GM20000 (cell line): Measurements from ENCODE around the gene ZDHHC1.

ENCODE experiments used
- DNase-seq: peaks from one replicate; pipeline ENCODE4 v3.0.0; 2012; ENCODE audit warnings: low spot score
- CTCF ChIP-seq: IDR thresholded peaks from 2 replicates; pipeline ENCODE4 v1.5.1; 2012; ENCODE audit warnings: mild to moderate bottlenecking, control low read depth; ENCODE audit errors: extremely low read depth, missing control alignments

ZDHHC1 gene

DNA sequence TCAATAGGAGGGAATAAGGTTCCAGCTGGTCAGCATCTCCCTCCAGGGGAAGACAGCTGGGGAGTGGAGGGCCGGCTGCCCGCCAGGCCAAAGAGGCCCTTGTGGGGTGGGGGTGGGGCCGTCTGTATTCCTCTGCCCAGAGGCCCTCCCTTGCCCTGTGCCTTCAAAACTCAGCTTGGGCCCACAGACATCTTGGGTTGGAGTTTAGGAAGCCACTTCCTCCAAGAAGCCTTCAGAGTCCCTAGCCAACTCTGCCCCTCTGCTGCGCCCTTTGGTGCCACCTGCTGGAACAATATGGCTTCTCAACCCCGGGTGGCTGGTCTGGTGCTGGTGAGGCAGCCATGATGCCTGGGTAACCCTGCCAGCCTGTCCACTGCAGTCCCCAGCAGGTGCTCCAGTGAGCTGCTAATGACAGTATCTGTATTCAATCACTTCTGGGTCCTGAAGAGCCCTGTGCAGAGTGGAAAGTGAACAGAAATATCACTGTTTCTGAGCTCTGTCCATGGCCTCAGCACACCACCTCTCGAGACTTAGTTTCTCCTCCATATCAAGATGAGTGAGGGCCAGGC, 31.3 kb upstream of the ZDHHC1 start:
- peak; percentile 78 for DNase-seq
- TF ChIP-seq CTCF: peak; percentile 57

DNA sequence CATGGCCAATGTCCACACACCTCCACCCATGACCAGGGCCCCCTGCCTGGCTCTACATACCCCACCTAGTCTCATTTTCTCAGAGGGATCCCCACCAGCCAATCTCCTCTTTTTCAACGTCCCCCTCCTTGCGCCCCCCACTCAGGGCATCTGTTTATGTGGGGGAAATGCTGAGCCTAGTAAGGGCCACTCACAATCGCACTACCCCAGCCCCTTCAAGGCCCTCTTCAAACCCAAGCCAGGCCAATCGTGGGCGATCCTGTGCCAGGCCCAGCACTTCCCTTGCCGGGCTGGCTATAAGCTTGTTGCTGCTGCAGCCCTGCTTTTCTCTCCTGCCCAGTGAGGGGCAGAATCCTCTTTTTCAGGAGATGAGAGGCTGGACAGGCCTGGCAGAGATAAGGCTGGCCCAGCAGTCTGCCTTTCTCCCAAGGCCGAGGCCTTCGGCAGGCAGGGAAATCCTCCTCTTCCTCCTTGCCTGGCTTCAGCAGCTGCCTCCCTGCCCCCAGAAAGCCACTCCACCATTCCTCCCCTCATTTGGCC, 30.8 kb upstream of the ZDHHC1 start:
- no peak for DNase-seq
- TF ChIP-seq CTCF: no peak

DNA sequence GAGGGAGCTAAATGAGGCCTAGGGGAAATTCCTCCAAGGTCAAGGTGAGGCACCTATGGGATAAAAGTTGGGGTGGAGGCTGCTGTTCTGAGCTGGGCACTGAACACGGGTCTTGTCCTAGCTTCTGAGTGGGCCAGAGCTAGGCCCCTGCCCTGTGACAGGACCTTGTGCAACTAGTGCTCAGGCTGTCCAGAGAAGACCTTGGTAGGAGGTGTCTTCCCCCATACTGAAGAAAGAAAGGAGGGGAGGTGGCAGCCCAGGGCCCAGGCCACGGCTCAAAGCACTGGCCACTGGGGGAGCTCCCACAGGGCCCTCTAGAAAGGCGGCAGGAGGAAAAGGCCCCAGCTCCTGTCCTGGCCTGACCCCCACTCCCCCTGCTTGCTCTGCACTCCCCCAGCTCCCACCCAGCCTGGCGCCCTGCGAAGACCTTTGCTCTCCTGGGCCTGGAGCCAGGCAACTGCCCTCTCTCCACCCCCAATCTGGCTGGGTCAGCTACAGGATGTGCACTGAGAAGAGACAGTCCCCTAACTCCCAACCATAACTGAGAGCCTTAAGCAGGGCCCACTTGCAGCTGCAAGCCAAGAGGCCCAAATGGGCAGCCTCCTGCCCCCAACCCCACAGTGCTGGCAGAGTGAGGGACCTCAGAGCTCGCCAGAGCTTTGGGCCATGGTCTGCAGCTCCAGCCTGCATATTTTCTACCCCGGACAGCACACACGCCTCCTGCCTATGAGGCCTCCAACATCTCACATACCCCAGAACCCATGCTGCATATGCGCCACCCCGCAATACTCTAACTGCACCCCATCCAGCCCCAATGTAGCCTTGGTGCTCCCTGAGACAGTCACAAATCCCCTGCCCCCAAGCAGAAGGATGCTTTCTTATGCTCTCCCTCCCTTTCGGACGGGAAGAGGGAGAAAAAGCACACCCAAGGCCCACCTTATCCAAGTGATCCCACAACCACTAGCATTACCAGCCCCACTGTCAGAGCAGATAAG, 29.9 kb upstream of the ZDHHC1 start:
- DNase-seq: no peak
- TF ChIP-seq CTCF: no peak

GRCh38 chr16:67445441-67445912, 29.2 kb upstream of the ZDHHC1 start:
- no peak for DNase-seq
- TF ChIP-seq CTCF: no peak

DNA sequence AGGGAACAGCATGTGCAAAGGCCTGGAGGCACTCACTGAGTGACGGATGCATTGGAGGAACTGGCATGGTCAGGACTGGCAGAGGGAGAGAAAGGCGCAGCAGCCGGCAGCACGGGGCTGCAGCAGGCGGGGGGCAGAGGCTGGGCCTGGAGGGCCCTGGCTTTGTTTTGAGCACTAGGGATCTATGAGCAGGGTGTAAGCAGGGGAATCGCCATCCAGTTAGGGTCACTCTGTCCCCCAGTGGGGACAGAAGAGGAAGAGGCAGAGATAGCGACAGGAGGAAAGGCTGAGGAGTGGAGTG, 28.8 kb upstream of the ZDHHC1 start:
- no peak for DNase-seq
- TF ChIP-seq CTCF: no peak

DNA sequence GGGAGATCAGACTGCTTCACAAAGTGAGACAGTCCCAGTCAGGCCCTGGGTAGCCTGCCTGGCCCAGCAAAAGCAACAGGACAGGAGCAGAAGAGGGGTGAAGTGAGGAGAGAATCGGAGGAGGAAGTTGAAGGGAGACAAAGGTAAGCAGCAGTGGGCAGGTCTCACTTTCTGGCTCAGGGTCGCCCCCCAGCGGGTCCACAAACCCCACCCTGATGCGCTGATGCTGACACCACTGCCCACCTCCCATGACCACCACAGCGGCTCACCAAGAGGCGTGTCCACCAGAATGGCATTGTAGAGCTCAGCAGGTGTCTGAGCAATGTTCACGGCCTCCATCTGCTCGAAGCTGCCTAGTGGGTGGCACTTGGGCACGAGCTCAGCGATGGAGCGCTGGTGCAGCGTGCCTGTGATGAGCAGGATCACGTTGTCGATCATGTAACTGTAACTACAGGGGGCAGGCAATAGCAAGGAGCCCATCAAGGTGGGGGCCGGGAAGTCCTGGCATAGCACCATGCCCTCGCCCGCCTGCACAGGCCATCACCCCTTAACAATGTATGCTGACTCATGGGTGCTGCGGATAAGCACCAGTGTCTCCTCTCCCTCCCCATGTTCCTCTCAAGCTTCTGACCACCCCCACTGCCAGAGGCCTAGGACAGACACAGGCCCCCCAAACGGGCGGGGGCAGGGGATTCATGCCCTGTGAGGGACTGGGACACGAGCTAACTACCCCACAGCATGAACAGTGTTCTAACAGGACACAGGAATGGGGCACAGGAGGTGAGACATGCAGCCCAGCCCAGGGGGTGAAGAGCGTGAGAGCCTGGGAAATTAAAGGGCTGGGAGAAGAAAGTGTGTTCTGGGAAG, 28.2 kb upstream of the ZDHHC1 start:
- no peak for TF ChIP-seq CTCF
- no peak for DNase-seq

DNA sequence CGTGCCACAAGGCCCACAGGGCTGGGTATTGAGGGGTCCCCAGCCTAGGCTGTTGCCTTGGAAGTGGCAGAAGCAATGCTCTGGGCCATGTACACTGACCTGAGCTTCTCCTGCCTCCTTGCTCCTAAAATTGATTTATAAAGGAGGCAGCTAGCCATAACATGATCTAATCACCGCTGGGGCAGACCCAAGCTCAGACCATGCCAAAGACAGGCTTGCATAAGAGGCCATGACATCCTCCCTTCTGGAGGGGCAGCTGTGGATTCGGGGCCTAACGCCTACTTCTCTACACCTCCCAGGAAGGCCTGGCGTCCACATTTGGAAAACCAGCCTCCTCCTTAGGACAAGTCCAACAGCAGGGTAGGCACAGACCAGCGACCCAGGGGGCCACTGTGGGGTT, 27.0 kb upstream of the ZDHHC1 start:
- DNase-seq: no peak
- no peak for TF ChIP-seq CTCF
